Colonic mucosa (tissue), 4 donors: ENCODE data around the gene SIRPG. TPM values are rescaled to one million over a fixed set of nuclear protein-coding genes. Genes with fewer than 3 reads are reported as not detected.

ENCODE experiments used
- DNase-seq: peaks from one replicate; pipeline ENCODE4 v3.0.0-alpha.2; 2020
- H3K27ac ChIP-seq: fragments of 200-600 bp; one replicate; pipeline ENCODE4 v1.8.0; 2021
- H3K27me3 ChIP-seq: fragments of 200-600 bp; one replicate; pipeline ENCODE4 v1.8.0; 2021
- H3K36me3 ChIP-seq: fragments of 200-600 bp; one replicate; pipeline ENCODE4 v1.8.0; 2021
- H3K4me1 ChIP-seq: fragments of 200-600 bp; one replicate; pipeline ENCODE4 v1.8.0; 2021; ENCODE audit warnings: mild to moderate bottlenecking
- H3K4me3 ChIP-seq: fragments of 200-600 bp; one replicate; pipeline ENCODE4 v1.8.0; 2021
- H3K9ac ChIP-seq, 2 donors: one replicate each; pipeline ENCODE4 v1.7.0; 2013; ENCODE audit warnings: control low read depth in 2 of 2, low read depth in 2 of 2, low read length in 2 of 2
- H3K9me3 ChIP-seq: fragments of 200-600 bp; one replicate; pipeline ENCODE4 v1.8.0; 2021
- CTCF ChIP-seq: fragments of 200-600 bp; IDR thresholded peaks from one replicate; pipeline ENCODE4 v1.8.0; 2022; ENCODE audit warnings: antibody characterized with exemption, mild to moderate bottlenecking
- intact Hi-C: fragments of 100-400 bp; cut with DNase I; formaldehyde crosslinking; loops from one replicate; pipeline ENCODE4 v1.14.1; 2022
- total RNA-seq, 2 donors: library from RNA; stranded (reverse); fragmentation: NEBNext Ultra II Directional in 1 of 2; extraction: Animal tissue kit (Norgen Biotek cat#: 25700) in 1 of 2; gene quantifications; one replicate each; pipeline ENCODE4 v1.2.1, GENCODE V29; 2021
- donor health status: healthy.
- donor health status: DM: no; HTN: no; CAD: no.
- donor health status: DM: no; HTN: no; CAD: no.

The SIRPG gene
- total RNA-seq, 2 donors from 2014 or later = 0.61 to 0.69 TPM

- Histone ChIP-seq H3K9me3 (no peaks in the 10 kb centered on the region), H3K9ac (no peak overlapping the region), H3K36me3 (no peaks in the 10 kb centered on the region), H3K27me3 (no peaks in the 10 kb centered on the region), H3K4me3 (no peak overlapping the region), H3K27ac (no peak overlapping the region), H3K4me1 (no peaks in the 10 kb centered on the region)
- intact Hi-C loops = no loop called here
- DNase-seq = no peak
- no peak for TF ChIP-seq CTCF
Measured at GRCh38 chr20:1671891-1672669, 14.5 kb upstream of the SIRPG start.

- TF ChIP-seq CTCF = no peak
- H3K27ac ChIP-seq = no peak overlapping the region
- H3K36me3 ChIP-seq = no peaks in the 10 kb centered on the region
- DNase-seq = no peak
- no peak overlapping the region for H3K4me3 ChIP-seq
- no peaks in the 10 kb centered on the region for H3K9me3 ChIP-seq
- H3K27me3 ChIP-seq = no peaks in the 10 kb centered on the region
- no peaks in the 10 kb centered on the region for H3K4me1 ChIP-seq
- intact Hi-C loops = no loop called here
- H3K9ac ChIP-seq = no peak overlapping the region
Measured at GRCh38 chr20:1669304-1669703, 11.7 kb upstream of the SIRPG start.

- no peak overlapping the region for H3K4me3 ChIP-seq
- no peaks in the 10 kb centered on the region for H3K27me3 ChIP-seq
- no peaks in the 10 kb centered on the region for H3K4me1 ChIP-seq
- no peak for DNase-seq
- no peak overlapping the region for H3K9ac ChIP-seq
- intact Hi-C loops = no loop called here
- H3K27ac ChIP-seq = no peak overlapping the region
- no peaks in the 10 kb centered on the region for H3K36me3 ChIP-seq
- no peaks in the 10 kb centered on the region for H3K9me3 ChIP-seq
- no peak for TF ChIP-seq CTCF
Measured at GRCh38 chr20:1667502-1668085, 10.0 kb upstream of the SIRPG start.

DNA sequence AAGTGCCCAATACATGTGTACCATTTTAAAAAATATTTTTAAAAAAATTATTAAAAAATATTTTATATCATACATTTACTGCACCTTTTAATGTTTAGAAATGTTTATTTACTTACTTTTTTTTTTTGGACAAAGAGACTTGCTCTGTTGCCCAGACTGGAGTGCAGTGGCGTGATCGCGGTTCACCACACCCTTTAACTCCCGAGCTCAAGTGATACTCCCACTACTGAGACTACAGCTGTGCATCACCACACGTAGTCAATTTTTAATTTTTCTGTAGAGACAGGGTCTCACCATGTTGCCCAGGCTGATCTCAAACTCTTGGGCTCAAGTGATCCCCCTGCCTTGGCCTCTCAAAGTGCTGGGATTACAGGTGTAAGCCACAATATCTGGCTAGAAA, 9.2 kb upstream of the SIRPG start:
- no peak for DNase-seq
- H3K4me1 ChIP-seq = no peaks in the 10 kb centered on the region
- no peak for TF ChIP-seq CTCF
- H3K4me3 ChIP-seq = no peak overlapping the region
- H3K9me3 ChIP-seq = no peaks in the 10 kb centered on the region
- H3K36me3 ChIP-seq = no peaks in the 10 kb centered on the region
- no peak overlapping the region for H3K27ac ChIP-seq
- intact Hi-C loops = no loop called here
- H3K27me3 ChIP-seq = no peaks in the 10 kb centered on the region
- H3K9ac ChIP-seq = no peak overlapping the region

GRCh38 chr20:1665345-1665744, 7.8 kb upstream of the SIRPG start:
- no peak overlapping the region for H3K27ac ChIP-seq
- H3K36me3 ChIP-seq = no peaks in the 10 kb centered on the region
- no peak overlapping the region for H3K4me3 ChIP-seq
- H3K9me3 ChIP-seq = no peaks in the 10 kb centered on the region
- no peak for TF ChIP-seq CTCF
- intact Hi-C loops = no loop called here
- no peaks in the 10 kb centered on the region for H3K4me1 ChIP-seq
- H3K9ac ChIP-seq = no peak overlapping the region
- no peak for DNase-seq
- no peaks in the 10 kb centered on the region for H3K27me3 ChIP-seq
